Stimulated activated CD4-positive, alpha-beta T cell treated with anti-CD3 and anti-CD28 coated beads, Interleukin-15, amount 100 ng/mL, for 24 hours (primary cell): ENCODE measurements around the gene HNF1A.

ENCODE experiments used
- DNase-seq: peaks from one replicate; pipeline ENCODE4 v3.0.0-alpha.2; 2020

The HNF1A gene

GRCh38 chr12:120960657-120961056, 17.7 kb upstream of the HNF1A start:
- DNase-seq, result peak; percentile 40

- DNase-seq, result no peak
Measured at GRCh38 chr12:120961604-120962531, 16.5 kb upstream of the HNF1A start.

GRCh38 chr12:120962532-120963020, 15.8 kb upstream of the HNF1A start:
- no peak for DNase-seq

- no peak for DNase-seq
Measured at GRCh38 chr12:120964298-120964697, 14.0 kb upstream of the HNF1A start.

- DNase-seq, result no peak
Measured at GRCh38 chr12:120965534-120966091, 12.7 kb upstream of the HNF1A start.

- no peak for DNase-seq
Measured at GRCh38 chr12:120970310-120970709, 8.0 kb upstream of the HNF1A start.

GRCh38 chr12:120971299-120972180, 6.8 kb upstream of the HNF1A start:
- DNase-seq, result peak; percentile 21

GRCh38 chr12:120972870-120973543, 5.3 kb upstream of the HNF1A start:
- no peak for DNase-seq

- no peak for DNase-seq
Measured at GRCh38 chr12:120977531-120978295, 630 bp upstream of the HNF1A start.

GRCh38 chr12:120979220-120979861, 998 bp downstream of the HNF1A start:
- no peak for DNase-seq

- DNase-seq, result no peak
Measured at GRCh38 chr12:120979862-120980696, 1.7 kb downstream of the HNF1A start.

GRCh38 chr12:120980800-120981368, 2.5 kb downstream of the HNF1A start:
- DNase-seq, result no peak

- no peak for DNase-seq
Measured at GRCh38 chr12:120981407-120981941, 3.1 kb downstream of the HNF1A start.

- no peak for DNase-seq
Measured at GRCh38 chr12:120982659-120983058, 4.3 kb downstream of the HNF1A start.

GRCh38 chr12:120983759-120984158, 5.4 kb downstream of the HNF1A start:
- no peak for DNase-seq

- DNase-seq, result no peak
Measured at GRCh38 chr12:120984351-120984898, 6.1 kb downstream of the HNF1A start.

GRCh38 chr12:120988234-120988633, 9.9 kb downstream of the HNF1A start:
- DNase-seq, result no peak

GRCh38 chr12:120988658-120989057, 10.3 kb downstream of the HNF1A start:
- DNase-seq, result no peak

- DNase-seq, result no peak
Measured at GRCh38 chr12:120989687-120990086, 11.3 kb downstream of the HNF1A start.
